Left renal pelvis (tissue), 4 donors: ENCODE results near the gene PDE6H. TPM values are rescaled to one million over a fixed set of nuclear protein-coding genes. Genes with fewer than 3 reads are reported as not detected.
A peak's percentile ranks its signal among the peaks of the same experiment; 100 is the strongest.

ENCODE experiments used
- DNase-seq, 4 donors: peaks; one replicate each; pipeline ENCODE4 v3.0.0-alpha.2; 2013; ENCODE audit warnings: low read depth in 4 of 4, low spot score in 3 of 4
- polyA plus RNA-seq, 4 donors: library from polyadenylated mRNA; unstranded; fragments of 120-200 nt; gene quantifications; one replicate each; pipeline ENCODE4 v1.2.1, GENCODE V29; 2013; ENCODE audit not compliant: insufficient read length in 4 of 4

PDE6H gene
- polyA plus RNA-seq, 4 donors, result not detected

DNA sequence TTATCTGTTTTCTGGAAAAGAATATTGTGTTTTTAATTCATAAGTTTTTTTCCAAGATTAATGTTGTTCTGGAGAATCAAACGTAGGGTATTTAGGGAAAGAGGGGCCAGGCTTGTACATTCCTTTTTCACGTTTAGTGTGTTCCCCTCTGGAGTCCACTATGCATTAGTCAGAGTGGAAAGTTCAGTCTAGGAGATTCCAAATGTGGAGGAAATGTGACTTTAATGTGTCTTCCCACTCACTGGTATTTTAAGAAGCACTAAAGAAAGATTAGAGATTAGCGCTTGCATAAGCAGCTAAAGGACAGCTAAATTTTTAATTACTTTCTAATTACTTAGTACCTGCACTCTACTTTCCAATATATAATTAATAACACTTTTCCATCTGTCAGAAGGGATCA is 4.4 kb upstream of the PDE6H start:
- DNase-seq, result no peak

- no peak for DNase-seq
Observed at GRCh38 chr12:14970473-14970872, 2.4 kb upstream of the PDE6H start.

GRCh38 chr12:14974633-14975032 is 1.8 kb downstream of the PDE6H start:
- DNase-seq, result no peak

- DNase-seq, result no peak
Observed at GRCh38 chr12:14975457-14975856, 2.6 kb downstream of the PDE6H start.

DNA sequence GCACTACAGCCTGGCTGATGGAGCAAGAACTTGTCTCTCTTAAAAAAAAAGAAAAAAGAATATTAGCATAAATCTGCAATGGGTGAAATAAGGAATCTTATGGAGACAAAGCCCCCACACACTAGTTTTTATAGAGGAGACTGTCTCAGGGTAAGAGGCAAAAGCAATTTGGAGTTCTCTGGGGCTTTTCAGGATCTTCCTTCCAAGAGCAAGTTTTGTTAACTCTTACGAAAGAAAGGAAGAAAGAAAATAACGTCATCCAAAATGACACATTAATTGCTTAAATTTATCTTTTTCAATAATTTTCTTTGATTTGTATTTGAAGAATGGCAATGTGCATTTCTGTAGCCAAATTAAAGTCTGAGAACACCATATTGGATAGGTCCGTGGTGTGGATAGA is 3.8 kb downstream of the PDE6H start:
- no peak for DNase-seq

GRCh38 chr12:14979468-14979867 is 6.6 kb downstream of the PDE6H start:
- no peak for DNase-seq

- DNase-seq, result no peak
Observed at GRCh38 chr12:14981049-14981448, 8.2 kb downstream of the PDE6H start.

GRCh38 chr12:14982562-14982961 is 9.7 kb downstream of the PDE6H start:
- DNase-seq, result no peak

GRCh38 chr12:14982991-14983390 is 10.1 kb downstream of the PDE6H start:
- DNase-seq, result no peak

GRCh38 chr12:14984036-14984435 is 11.2 kb downstream of the PDE6H start:
- DNase-seq, result no peak

DNA sequence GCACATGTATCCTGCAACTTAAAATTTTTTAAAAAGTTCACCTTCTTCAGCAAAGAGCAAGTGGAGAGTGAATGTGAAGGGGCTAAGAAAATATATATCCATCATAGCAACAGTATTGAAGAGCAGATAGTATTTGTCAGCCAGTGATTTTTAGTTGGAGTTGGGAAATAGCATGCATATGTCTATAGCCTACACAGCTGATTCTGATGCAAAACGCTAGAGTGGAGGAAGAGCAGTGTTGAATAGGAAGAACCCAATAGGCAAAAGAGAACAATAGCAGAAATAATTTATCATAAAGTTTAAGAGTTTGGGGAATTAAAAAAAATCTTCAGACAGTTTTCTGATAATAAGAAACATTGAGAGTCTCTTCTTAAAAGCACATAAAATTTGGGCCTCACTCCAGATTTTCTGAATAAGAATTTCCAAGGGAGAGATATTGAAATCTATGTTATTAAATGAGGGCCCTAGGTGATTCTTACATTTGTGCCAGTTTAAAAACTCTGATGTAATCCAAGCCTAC is 12.0 kb downstream of the PDE6H start:
- DNase-seq, result no peak

DNA sequence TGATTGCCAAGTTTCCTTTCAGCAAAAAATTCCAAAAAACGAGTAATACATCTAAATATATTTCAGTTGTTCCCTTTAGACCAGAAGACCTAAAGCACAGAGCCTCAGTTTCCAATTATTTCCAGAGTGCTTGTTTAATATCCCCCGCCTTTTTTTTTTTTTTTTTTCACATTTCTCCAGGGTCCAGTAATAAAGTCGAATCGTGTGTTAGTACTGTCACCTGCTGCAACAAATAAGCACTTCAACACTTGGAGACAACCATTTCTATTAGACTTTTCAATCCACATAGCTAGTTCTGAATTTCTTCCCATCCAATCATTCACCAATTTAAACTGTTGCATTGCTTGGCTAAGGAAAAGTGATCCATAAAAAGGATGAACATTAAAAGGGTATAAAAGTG is 13.6 kb downstream of the PDE6H start:
- DNase-seq, result no peak

- no peak for DNase-seq
Observed at GRCh38 chr12:14988035-14988434, 15.2 kb downstream of the PDE6H start.

DNA sequence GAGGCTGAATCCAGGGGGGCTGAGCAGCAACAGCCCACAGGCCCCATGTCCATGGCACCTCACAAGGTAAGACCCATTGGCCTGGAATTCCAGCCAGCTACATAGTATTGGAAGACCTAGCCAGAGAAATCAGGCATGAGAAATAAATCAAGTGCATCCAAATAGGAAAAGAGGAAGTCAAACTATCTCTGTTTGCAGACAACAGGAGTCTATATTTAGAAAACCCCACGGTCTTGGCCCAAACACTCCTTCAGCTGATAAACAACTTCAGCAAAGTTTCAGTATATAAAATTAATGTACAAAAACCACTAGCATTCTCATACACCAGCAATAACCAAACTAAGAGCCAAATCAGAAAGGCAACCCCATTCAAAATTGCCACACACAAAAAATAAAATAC is 16.9 kb downstream of the PDE6H start:
- no peak for DNase-seq

DNA sequence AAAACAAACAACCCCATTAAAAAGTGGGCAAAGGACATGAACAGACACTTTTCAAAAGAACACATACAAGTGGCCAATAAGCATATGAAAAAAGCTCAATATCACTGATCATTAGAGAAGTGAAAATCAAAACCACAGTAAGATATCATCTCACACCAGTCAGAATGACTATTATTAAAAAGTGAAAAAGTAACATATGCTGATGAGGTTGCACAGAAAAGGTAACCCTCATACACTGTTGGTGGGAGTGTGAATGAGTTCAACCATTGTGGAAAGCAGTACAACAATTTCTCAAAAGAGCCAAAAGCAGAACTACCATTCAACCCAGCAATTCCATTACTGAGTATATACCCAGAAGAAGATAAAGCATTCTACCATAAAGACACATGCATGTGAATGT is 18.2 kb downstream of the PDE6H start:
- no peak for DNase-seq

DNA sequence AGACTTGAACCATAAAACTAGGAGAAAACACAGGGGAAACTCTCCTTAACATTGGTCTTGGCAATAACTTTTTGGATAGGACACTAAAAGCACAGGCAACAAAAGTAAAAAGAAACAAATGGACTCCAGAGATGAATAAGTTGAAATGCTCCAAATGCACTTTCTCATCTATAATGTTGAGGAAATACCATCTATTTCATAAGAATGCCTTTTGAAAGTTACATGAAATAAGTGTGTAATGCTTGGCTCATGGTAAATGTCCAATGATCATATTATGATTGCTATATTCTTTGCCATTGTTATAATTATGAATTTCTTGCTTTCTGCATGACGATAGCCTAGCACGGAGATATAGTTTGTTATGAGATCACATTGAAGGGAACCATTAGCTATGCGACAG is 19.8 kb downstream of the PDE6H start:
- no peak for DNase-seq

- no peak for DNase-seq
Observed at GRCh38 chr12:14993117-14993516, 20.3 kb downstream of the PDE6H start.

GRCh38 chr12:14993537-14994266 is 20.9 kb downstream of the PDE6H start:
- DNase-seq, result no peak

GRCh38 chr12:14994610-14995009 is 21.8 kb downstream of the PDE6H start:
- DNase-seq, result no peak

GRCh38 chr12:14995583-14996425 is 23.0 kb downstream of the PDE6H start:
- peak in 2 of 4 donors; percentile 43 to 60 for DNase-seq

DNA sequence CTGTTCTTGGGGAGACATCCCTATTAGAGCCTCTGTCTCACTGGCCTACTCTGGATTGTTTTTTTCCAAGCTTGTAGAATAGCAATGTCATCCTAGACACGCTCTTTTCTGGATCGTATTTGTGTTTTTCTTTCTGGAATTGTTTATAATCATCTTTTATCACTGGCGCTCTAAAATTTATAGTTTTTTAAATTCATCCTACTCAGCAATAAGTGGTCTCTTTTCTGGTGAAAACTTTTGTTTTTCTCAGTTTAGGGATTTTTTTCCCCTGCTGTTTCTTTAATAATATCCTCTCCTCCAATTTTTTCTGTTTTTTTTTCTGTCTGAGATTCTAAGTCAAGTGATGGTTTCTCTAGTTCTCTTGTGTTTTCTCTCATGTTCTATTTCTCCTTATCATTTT is 25.2 kb downstream of the PDE6H start:
- no peak for DNase-seq
